ENCODE measurements around the gene ATP6V1G1. TPM values are rescaled to one million over a fixed set of nuclear protein-coding genes. Genes with fewer than 3 reads are reported as not detected.

The ATP6V1G1 gene
- total RNA-seq, 2 experiments from 2014 or later, result 144 to 148 TPM

- Mint-ChIP-seq H3K9me3 (no peaks in the 10 kb centered on the region), H3K27me3 (no peaks in the 10 kb centered on the region), H3K36me3 (ENCODE audit: low read depth) (peaks cover 11% of the 10 kb centered on the region), H3K4me3 (peak overlapping the region; percentile 97), H3K27ac (peak overlapping the region; percentile 92), H3K4me1 (ENCODE audit: low read depth) (peaks cover 51% of the 10 kb centered on the region)
- Histone ChIP-seq H3K27ac (ENCODE audit: low read depth in 1 of 2, low read length in 2 of 2) (peak overlapping the region; percentile 10 to 34), H3K36me3 (ENCODE audit: insufficient read depth, low read length) (peaks cover under 1% of the 10 kb centered on the region), H3K4me3 (ENCODE audit: low read length) (peak overlapping the region; percentile 90), H3K4me1 (ENCODE audit: insufficient read depth, low read length) (peaks cover 52% of the 10 kb centered on the region), H3K9me3 (ENCODE audit: control insufficient read depth in 1 of 2, insufficient read depth in 1 of 2, low read length in 2 of 2) (no peaks in the 10 kb centered on the region), H3K27me3 (ENCODE audit: control insufficient read depth in 1 of 2, insufficient read depth in 2 of 2, low read length in 2 of 2) (no peaks in the 10 kb centered on the region)
- intact Hi-C loops (cut with DNase I, micrococcal nuclease), result loop anchor here (2.0 to 10.0 kb wide), 3 partner anchors 20 to 1198 kb away; partner anchors contain the start of genes C9orf43 (in 1 of the 2) and POLE3 (in 1 of the 2)
- DNase-seq, result no peak
- ATAC-seq (ENCODE audit: poor library complexity), result no peak
- TF ChIP-seq CTCF (IDR thresholded peaks at IDR 0.05), result no peak
- POLR2A ChIA-PET, result interaction anchor here (0.5 to 8.0 kb wide), 6 partner anchors 11 to 218 kb away, joined by 3 to 113 read pairs (median 5); partner anchors contain the start of gene ATP6V1G1
- CTCF ChIA-PET, result interaction anchor here (1.0 to 5.1 kb wide), 4 partner anchors 21 to 207 kb away, joined by 3 to 16 read pairs (median 6); partner anchors contain the start of gene ATP6V1G1
Measured at GRCh38 chr9:114613087-114613486, 25.5 kb downstream of the ATP6V1G1 start.

- Mint-ChIP-seq H3K4me3 (peak overlapping the region; percentile 97), H3K27me3 (no peaks in the 10 kb centered on the region), H3K36me3 (ENCODE audit: low read depth) (peaks cover 19% of the 10 kb centered on the region), H3K27ac (peak overlapping the region; percentile 92), H3K4me1 (ENCODE audit: low read depth) (peaks cover 55% of the 10 kb centered on the region), H3K9me3 (no peaks in the 10 kb centered on the region)
- H3K27me3 ChIP-seq (ENCODE audit: control insufficient read depth in 1 of 2, insufficient read depth in 2 of 2, low read length in 2 of 2), result no peaks in the 10 kb centered on the region
- ATAC-seq (ENCODE audit: poor library complexity) (no peak), DNase-seq (no peak)
- CTCF ChIA-PET, result interaction anchor here (1.0 to 1.2 kb wide), 2 partner anchors 40 to 208 kb away, joined by 3 read pairs; no protein-coding TSS in a partner anchor
- no peaks in the 10 kb centered on the region for H3K9me3 ChIP-seq (ENCODE audit: control insufficient read depth in 1 of 2, insufficient read depth in 1 of 2, low read length in 2 of 2)
- H3K27ac ChIP-seq (ENCODE audit: low read depth in 1 of 2, low read length in 2 of 2), result peak overlapping the region in 1 of 2 donors; percentile 10
- H3K36me3 ChIP-seq (ENCODE audit: insufficient read depth, low read length), result peaks cover 9% of the 10 kb centered on the region
- H3K4me1 ChIP-seq (ENCODE audit: insufficient read depth, low read length), result peaks cover 52% of the 10 kb centered on the region
- POLR2A ChIA-PET, result interaction anchor here (8.0 kb wide), 1 partner anchor 21 kb away, joined by 113 read pairs; no protein-coding TSS in a partner anchor
- H3K4me3 ChIP-seq (ENCODE audit: low read length), result no peak overlapping the region
- no peak for TF ChIP-seq CTCF (IDR thresholded peaks at IDR 0.05)
- intact Hi-C loops (cut with DNase I, micrococcal nuclease), result loop anchor here (2.0 to 10.0 kb wide), 3 partner anchors 21 to 1199 kb away; partner anchors contain the start of genes C9orf43 (in 1 of the 2) and POLE3 (in 1 of the 2)
Measured at GRCh38 chr9:114613919-114614318, 26.4 kb downstream of the ATP6V1G1 start.

GRCh38 chr9:114614373-114614772 lies 26.8 kb downstream of the ATP6V1G1 start:
- peak overlapping the region; percentile 92 for H3K27ac Mint-ChIP-seq
- intact Hi-C loops (cut with DNase I, micrococcal nuclease), result loop anchor here (5.0 to 10.0 kb wide), 2 partner anchors 38 to 1200 kb away; partner anchors contain the start of genes C9orf43 (in 1 of the 2) and POLE3 (in 1 of the 2)
- peaks cover 24% of the 10 kb centered on the region for H3K36me3 Mint-ChIP-seq (ENCODE audit: low read depth)
- H3K4me3 Mint-ChIP-seq, result peak overlapping the region; percentile 71
- CTCF ChIA-PET, result interaction anchor here (1.2 kb wide), 1 partner anchor 39 kb away, joined by 3 read pairs; no protein-coding TSS in a partner anchor
- peaks cover 52% of the 10 kb centered on the region for H3K4me1 ChIP-seq (ENCODE audit: insufficient read depth, low read length)
- no peaks in the 10 kb centered on the region for H3K27me3 Mint-ChIP-seq
- H3K4me3 ChIP-seq (ENCODE audit: low read length), result no peak overlapping the region
- H3K36me3 ChIP-seq (ENCODE audit: insufficient read depth, low read length), result peaks cover 13% of the 10 kb centered on the region
- peaks cover 59% of the 10 kb centered on the region for H3K4me1 Mint-ChIP-seq (ENCODE audit: low read depth)
- no peak overlapping the region for H3K27ac ChIP-seq (ENCODE audit: low read depth in 1 of 2, low read length in 2 of 2)
- DNase-seq, result no peak
- POLR2A ChIA-PET, result interaction anchor here (8.0 kb wide), 1 partner anchor 22 kb away, joined by 113 read pairs; no protein-coding TSS in a partner anchor
- ATAC-seq (ENCODE audit: poor library complexity), result no peak
- no peaks in the 10 kb centered on the region for H3K9me3 ChIP-seq (ENCODE audit: control insufficient read depth in 1 of 2, insufficient read depth in 1 of 2, low read length in 2 of 2)
- no peak for TF ChIP-seq CTCF (IDR thresholded peaks at IDR 0.05)
- no peaks in the 10 kb centered on the region for H3K27me3 ChIP-seq (ENCODE audit: control insufficient read depth in 1 of 2, insufficient read depth in 2 of 2, low read length in 2 of 2)
- H3K9me3 Mint-ChIP-seq, result no peaks in the 10 kb centered on the region

All from CD4-positive, alpha-beta T cell (primary cell).